Stimulated activated CD4-positive, alpha-beta T cell treated with anti-CD3 and anti-CD28 coated beads, Interleukin-2, amount 100 ng/mL, for 48 hours (primary cell): ENCODE measurements around the gene B3GAT2.

Experiments used
- DNase-seq, 2 donors: peaks; one replicate each; pipeline ENCODE4 v3.0.0-alpha.2; 2020

B3GAT2 gene

GRCh38 chr6:70839286-70840266, 117.3 kb downstream of the B3GAT2 start:
- no peak for DNase-seq

- no peak for DNase-seq
Measured at GRCh38 chr6:70838907-70839285, 118.0 kb downstream of the B3GAT2 start.

GRCh38 chr6:70834520-70834919, 122.3 kb downstream of the B3GAT2 start:
- DNase-seq, result no peak

- no peak for DNase-seq
Measured at GRCh38 chr6:70831427-70831826, 125.4 kb downstream of the B3GAT2 start.

- no peak for DNase-seq
Measured at GRCh38 chr6:70823651-70824050, 133.2 kb downstream of the B3GAT2 start.

GRCh38 chr6:70821751-70822150, 135.1 kb downstream of the B3GAT2 start:
- DNase-seq, result no peak

GRCh38 chr6:70820778-70821177, 136.1 kb downstream of the B3GAT2 start:
- no peak for DNase-seq

- no peak for DNase-seq
Measured at GRCh38 chr6:70819646-70820045, 137.2 kb downstream of the B3GAT2 start.

GRCh38 chr6:70813885-70814284, 143.0 kb downstream of the B3GAT2 start:
- no peak for DNase-seq

GRCh38 chr6:70811788-70812187, 145.1 kb downstream of the B3GAT2 start:
- no peak for DNase-seq
